ENCODE results near the gene TGIF2.

- TF ChIP-seq, protein P1, sequence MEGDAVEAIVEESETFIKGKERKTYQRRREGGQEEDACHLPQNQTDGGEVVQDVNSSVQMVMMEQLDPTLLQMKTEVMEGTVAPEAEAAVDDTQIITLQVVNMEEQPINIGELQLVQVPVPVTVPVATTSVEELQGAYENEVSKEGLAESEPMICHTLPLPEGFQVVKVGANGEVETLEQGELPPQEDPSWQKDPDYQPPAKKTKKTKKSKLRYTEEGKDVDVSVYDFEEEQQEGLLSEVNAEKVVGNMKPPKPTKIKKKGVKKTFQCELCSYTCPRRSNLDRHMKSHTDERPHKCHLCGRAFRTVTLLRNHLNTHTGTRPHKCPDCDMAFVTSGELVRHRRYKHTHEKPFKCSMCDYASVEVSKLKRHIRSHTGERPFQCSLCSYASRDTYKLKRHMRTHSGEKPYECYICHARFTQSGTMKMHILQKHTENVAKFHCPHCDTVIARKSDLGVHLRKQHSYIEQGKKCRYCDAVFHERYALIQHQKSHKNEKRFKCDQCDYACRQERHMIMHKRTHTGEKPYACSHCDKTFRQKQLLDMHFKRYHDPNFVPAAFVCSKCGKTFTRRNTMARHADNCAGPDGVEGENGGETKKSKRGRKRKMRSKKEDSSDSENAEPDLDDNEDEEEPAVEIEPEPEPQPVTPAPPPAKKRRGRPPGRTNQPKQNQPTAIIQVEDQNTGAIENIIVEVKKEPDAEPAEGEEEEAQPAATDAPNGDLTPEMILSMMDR (IDR thresholded peaks at IDR 0.05; ENCODE audit: low read length) = no peak
- TF ChIP-seq EZH2 (IDR thresholded peaks at IDR 0.05; ENCODE audit: borderline replicate concordance, low read length) = no peak
Observed at GRCh38 chr20:36585410-36586125, 12.2 kb downstream of the TGIF2 start.
